Liver (tissue), 9 donors: ENCODE data around the gene CLOCK. TPM values are rescaled to one million over a fixed set of nuclear protein-coding genes. Genes with fewer than 3 reads are reported as not detected.

Source experiments
- DNase-seq: peaks from one replicate; pipeline ENCODE4 v3.0.0-alpha.2; 2017; ENCODE audit warnings: low spot score
- H3K27ac ChIP-seq, 2 donors: one replicate each; pipeline ENCODE4 v1.7.0; 2013; ENCODE audit warnings: inconsistent platforms in 2 of 2, low read length in 2 of 2, control low read depth in 1 of 2, low read depth in 1 of 2, mild to moderate bottlenecking in 1 of 2
- H3K27me3 ChIP-seq, 4 donors: one replicate each; pipeline versions ENCODE4 v1.6.1 to v1.7.0; 2013; ENCODE audit warnings: low read length in 3 of 4, inconsistent platforms in 1 of 4, mild to moderate bottlenecking in 1 of 4, moderate library complexity in 1 of 4; ENCODE audit not compliant: control insufficient read depth in 4 of 4, insufficient read depth in 4 of 4
- H3K36me3 ChIP-seq, 4 donors: one replicate each; pipeline versions ENCODE4 v1.6.1 to v1.7.0; 2013; ENCODE audit warnings: low read length in 3 of 4, mild to moderate bottlenecking in 3 of 4, low read depth in 1 of 4, moderate library complexity in 1 of 4; ENCODE audit not compliant: control insufficient read depth in 4 of 4, insufficient read depth in 3 of 4
- H3K4me1 ChIP-seq, 4 donors: one replicate each; pipeline versions ENCODE4 v1.6.1 to v1.7.0; 2013; ENCODE audit warnings: low read length in 3 of 4, mild to moderate bottlenecking in 3 of 4, moderate library complexity in 1 of 4; ENCODE audit not compliant: control insufficient read depth in 4 of 4, insufficient read depth in 4 of 4
- H3K4me3 ChIP-seq, 3 donors: one replicate each; pipeline versions ENCODE4 v1.6.1 to v1.7.0; 2013; ENCODE audit warnings: low read length in 3 of 3, control low read depth in 1 of 3, low read depth in 1 of 3, mild to moderate bottlenecking in 1 of 3
- H3K9ac ChIP-seq, 2 donors: one replicate each; pipeline ENCODE4 v1.7.0; 2013; ENCODE audit warnings: low read length in 2 of 2, mild to moderate bottlenecking in 2 of 2, moderate library complexity in 2 of 2, control low read depth in 1 of 2, low read depth in 1 of 2
- H3K9me3 ChIP-seq, 4 donors: one replicate each; pipeline versions ENCODE4 v1.6.1 to v1.7.0; 2013; ENCODE audit warnings: low read length in 3 of 4; ENCODE audit not compliant: control insufficient read depth in 4 of 4
- EGR1 ChIP-seq, 2 donors: IDR thresholded peaks; 2 replicates each; pipeline ENCODE4 v1.6.1; 2016 to 2018; ENCODE audit warnings: antibody characterized with exemption in 2 of 2, low read depth in 2 of 2
- FOXA1 ChIP-seq: IDR thresholded peaks from 2 replicates; pipeline ENCODE4 v1.6.1; 2016; ENCODE audit warnings: antibody characterized with exemption
- FOXA2 ChIP-seq: IDR thresholded peaks from 2 replicates; pipeline ENCODE4 v1.6.1; 2016; ENCODE audit warnings: antibody characterized with exemption
- GABPA ChIP-seq, 2 donors: IDR thresholded peaks in 1 of 2; conservative IDR thresholded peaks in 1 of 2; 2 replicates each; pipeline ENCODE4 v1.6.1; 2016; ENCODE audit warnings: antibody characterized with exemption in 2 of 2, mild to moderate bottlenecking in 1 of 2, moderate library complexity in 1 of 2
- HNF4A ChIP-seq, 2 donors: conservative IDR thresholded peaks; 2 replicates each; pipeline ENCODE4 v1.6.1; 2016; ENCODE audit warnings: antibody characterized with exemption in 2 of 2, mild to moderate bottlenecking in 2 of 2
- HNF4G ChIP-seq: IDR thresholded peaks from 2 replicates; pipeline ENCODE4 v1.6.1; 2016; ENCODE audit warnings: antibody characterized with exemption
- JUND ChIP-seq, 2 donors: IDR thresholded peaks; 2 replicates each; pipeline ENCODE4 v1.6.1; 2016; ENCODE audit warnings: antibody characterized with exemption in 2 of 2
- MAX ChIP-seq: IDR thresholded peaks from 2 replicates; pipeline ENCODE4 v1.6.1; 2016; ENCODE audit warnings: antibody characterized with exemption
- NR2F2 ChIP-seq: IDR thresholded peaks from 2 replicates; pipeline ENCODE4 v1.6.1; 2016; ENCODE audit warnings: antibody characterized with exemption
- RAD21 ChIP-seq, 2 donors: IDR thresholded peaks; 2 replicates each; pipeline ENCODE4 v1.6.1; 2016; ENCODE audit warnings: antibody characterized with exemption in 2 of 2, mild to moderate bottlenecking in 2 of 2
- RXRA ChIP-seq, 2 donors: IDR thresholded peaks; 2 replicates each; pipeline ENCODE4 v1.6.1; 2017 to 2018; ENCODE audit warnings: antibody characterized with exemption in 2 of 2, mild to moderate bottlenecking in 1 of 2
- SP1 ChIP-seq: IDR thresholded peaks from 2 replicates; pipeline ENCODE4 v1.6.1; 2018; ENCODE audit warnings: antibody characterized with exemption, mild to moderate bottlenecking
- TAF1 ChIP-seq: conservative IDR thresholded peaks from 2 replicates; pipeline ENCODE4 v1.6.1; 2016; ENCODE audit warnings: antibody characterized with exemption, mild to moderate bottlenecking
- YY1 ChIP-seq: IDR thresholded peaks from 2 replicates; pipeline ENCODE4 v1.6.1; 2016; ENCODE audit warnings: antibody characterized with exemption, mild to moderate bottlenecking
- ZBTB33 ChIP-seq: IDR thresholded peaks from 2 replicates; pipeline ENCODE4 v1.6.1; 2016; ENCODE audit warnings: antibody characterized with exemption
- WGBS: extraction: QIAGEN DNeasy Blood & Tissue Kit; methylation state at CpG from one replicate; pipeline ENCODE4 v1.1.7; 2013; 5-methylcytosine and 5-hydroxymethylcytosine counted together
- polyA plus RNA-seq, 2 donors: library from polyadenylated mRNA; stranded (reverse) in 1 of 2; unstranded in 1 of 2; fragments of 200-250 nt in 1 of 2; fragments of >200 nt in 1 of 2; fragmentation: Nextera tagmentation in 1 of 2; extraction: Ambion mirVana in 1 of 2; gene quantifications; one replicate each; pipeline versions ENCODE4 v1.2.1 to v1.2.3, GENCODE V29; 2013 to 2015
- total RNA-seq, 2 donors: library from RNA; depleted of rRNA; stranded (reverse); fragments of >200 nt; gene quantifications; one replicate each; pipeline ENCODE4 v1.2.3, GENCODE V29; 2014
- TF ChIP-seq, protein P1 (sequence below): fragments of 150-350 bp; IDR thresholded peaks from 2 replicates; pipeline ENCODE4 v1.5.1; 2017; ENCODE audit warnings: improper control_type of control experiment, low read depth, low read length; ENCODE audit not compliant: missing input control
- TF ChIP-seq, protein P2 (sequence below): IDR thresholded peaks from 2 replicates; pipeline ENCODE4 v1.6.1; 2016; ENCODE audit warnings: antibody characterized with exemption, mild to moderate bottlenecking
- TF ChIP-seq, protein P3 (sequence below): IDR thresholded peaks from 2 replicates; pipeline ENCODE4 v1.6.1; 2016; ENCODE audit warnings: antibody characterized with exemption
- donor health status: healthy.
- donor health status: healthy.
- donor health status: healthy.
- donor health status: healthy.
- donor health status: healthy.

The CLOCK gene
- total and polyA plus RNA-seq, 4 donors = 5.1 to 19.4 (median 6.1) TPM

- TF ChIP-seq SP1 = no peak
Measured at GRCh38 chr4:55399581-55399980, 147.1 kb downstream of the CLOCK start (continued).

DNA sequence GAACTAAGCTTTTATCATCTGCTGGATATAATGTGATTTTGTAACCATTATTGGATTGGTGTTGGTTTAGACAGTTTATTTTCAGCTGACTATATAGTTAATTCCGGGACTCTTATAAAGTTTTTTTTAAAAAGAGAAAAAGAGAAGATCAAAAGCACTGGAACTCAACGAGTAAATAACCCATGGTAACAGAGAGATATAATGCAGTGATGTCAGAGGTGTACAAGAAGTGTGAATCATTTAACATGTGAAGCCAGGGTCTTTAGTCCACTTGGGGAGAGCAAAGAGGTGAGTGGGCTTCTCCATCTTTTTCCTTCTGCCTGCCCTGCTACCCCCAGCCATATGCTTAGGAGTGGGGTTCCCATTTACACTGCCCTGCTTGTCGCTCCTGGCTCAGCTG lies 147.7 kb downstream of the CLOCK start:
- WGBS = 77% methylated on average over 3 of the region's 3 CpGs
- DNase-seq = no peak
- H3K36me3 ChIP-seq = peaks cover 0 to 5% (median 2%) of the 10 kb centered on the region in 4 donors
- TF ChIP-seq, protein P1, sequence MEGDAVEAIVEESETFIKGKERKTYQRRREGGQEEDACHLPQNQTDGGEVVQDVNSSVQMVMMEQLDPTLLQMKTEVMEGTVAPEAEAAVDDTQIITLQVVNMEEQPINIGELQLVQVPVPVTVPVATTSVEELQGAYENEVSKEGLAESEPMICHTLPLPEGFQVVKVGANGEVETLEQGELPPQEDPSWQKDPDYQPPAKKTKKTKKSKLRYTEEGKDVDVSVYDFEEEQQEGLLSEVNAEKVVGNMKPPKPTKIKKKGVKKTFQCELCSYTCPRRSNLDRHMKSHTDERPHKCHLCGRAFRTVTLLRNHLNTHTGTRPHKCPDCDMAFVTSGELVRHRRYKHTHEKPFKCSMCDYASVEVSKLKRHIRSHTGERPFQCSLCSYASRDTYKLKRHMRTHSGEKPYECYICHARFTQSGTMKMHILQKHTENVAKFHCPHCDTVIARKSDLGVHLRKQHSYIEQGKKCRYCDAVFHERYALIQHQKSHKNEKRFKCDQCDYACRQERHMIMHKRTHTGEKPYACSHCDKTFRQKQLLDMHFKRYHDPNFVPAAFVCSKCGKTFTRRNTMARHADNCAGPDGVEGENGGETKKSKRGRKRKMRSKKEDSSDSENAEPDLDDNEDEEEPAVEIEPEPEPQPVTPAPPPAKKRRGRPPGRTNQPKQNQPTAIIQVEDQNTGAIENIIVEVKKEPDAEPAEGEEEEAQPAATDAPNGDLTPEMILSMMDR = no peak
- no peak for TF ChIP-seq ZBTB33
- TF ChIP-seq RAD21 (IDR thresholded peaks at IDR 0.05) = no peak
- TF ChIP-seq NR2F2 = no peak
- TF ChIP-seq EGR1 (IDR thresholded peaks at IDR 0.05; ENCODE audit: low read depth in 2 of 2) = no peak
- TF ChIP-seq RXRA (IDR thresholded peaks at IDR 0.05) = no peak
- no peak for TF ChIP-seq HNF4A (conservative IDR thresholded peaks at IDR 0.05)
- no peak for TF ChIP-seq MAX
- TF ChIP-seq TAF1 = no peak
- TF ChIP-seq SP1 = no peak
- TF ChIP-seq JUND (IDR thresholded peaks at IDR 0.05) = no peak
- no peak for TF ChIP-seq FOXA2
- no peak for TF ChIP-seq GABPA (IDR thresholded peaks at IDR 0.05 in 1 of 2, conservative IDR thresholded peaks at IDR 0.05 in 1 of 2)
- no peak for TF ChIP-seq FOXA1
- TF ChIP-seq, protein P2, sequence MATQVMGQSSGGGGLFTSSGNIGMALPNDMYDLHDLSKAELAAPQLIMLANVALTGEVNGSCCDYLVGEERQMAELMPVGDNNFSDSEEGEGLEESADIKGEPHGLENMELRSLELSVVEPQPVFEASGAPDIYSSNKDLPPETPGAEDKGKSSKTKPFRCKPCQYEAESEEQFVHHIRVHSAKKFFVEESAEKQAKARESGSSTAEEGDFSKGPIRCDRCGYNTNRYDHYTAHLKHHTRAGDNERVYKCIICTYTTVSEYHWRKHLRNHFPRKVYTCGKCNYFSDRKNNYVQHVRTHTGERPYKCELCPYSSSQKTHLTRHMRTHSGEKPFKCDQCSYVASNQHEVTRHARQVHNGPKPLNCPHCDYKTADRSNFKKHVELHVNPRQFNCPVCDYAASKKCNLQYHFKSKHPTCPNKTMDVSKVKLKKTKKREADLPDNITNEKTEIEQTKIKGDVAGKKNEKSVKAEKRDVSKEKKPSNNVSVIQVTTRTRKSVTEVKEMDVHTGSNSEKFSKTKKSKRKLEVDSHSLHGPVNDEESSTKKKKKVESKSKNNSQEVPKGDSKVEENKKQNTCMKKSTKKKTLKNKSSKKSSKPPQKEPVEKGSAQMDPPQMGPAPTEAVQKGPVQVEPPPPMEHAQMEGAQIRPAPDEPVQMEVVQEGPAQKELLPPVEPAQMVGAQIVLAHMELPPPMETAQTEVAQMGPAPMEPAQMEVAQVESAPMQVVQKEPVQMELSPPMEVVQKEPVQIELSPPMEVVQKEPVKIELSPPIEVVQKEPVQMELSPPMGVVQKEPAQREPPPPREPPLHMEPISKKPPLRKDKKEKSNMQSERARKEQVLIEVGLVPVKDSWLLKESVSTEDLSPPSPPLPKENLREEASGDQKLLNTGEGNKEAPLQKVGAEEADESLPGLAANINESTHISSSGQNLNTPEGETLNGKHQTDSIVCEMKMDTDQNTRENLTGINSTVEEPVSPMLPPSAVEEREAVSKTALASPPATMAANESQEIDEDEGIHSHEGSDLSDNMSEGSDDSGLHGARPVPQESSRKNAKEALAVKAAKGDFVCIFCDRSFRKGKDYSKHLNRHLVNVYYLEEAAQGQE = no peak
- TF ChIP-seq HNF4G = no peak
- TF ChIP-seq, protein P3, sequence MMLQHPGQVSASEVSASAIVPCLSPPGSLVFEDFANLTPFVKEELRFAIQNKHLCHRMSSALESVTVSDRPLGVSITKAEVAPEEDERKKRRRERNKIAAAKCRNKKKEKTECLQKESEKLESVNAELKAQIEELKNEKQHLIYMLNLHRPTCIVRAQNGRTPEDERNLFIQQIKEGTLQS = no peak
- TF ChIP-seq YY1 = no peak
- H3K9ac ChIP-seq = no peak overlapping the region
- no peaks in the 10 kb centered on the region for H3K27me3 ChIP-seq
- peaks cover 5 to 17% (median 11%) of the 10 kb centered on the region in 4 donors for H3K4me1 ChIP-seq
- H3K9me3 ChIP-seq = no peaks in the 10 kb centered on the region
- no peak overlapping the region for H3K27ac ChIP-seq
- no peak overlapping the region for H3K4me3 ChIP-seq
